Raji (cell line): ENCODE measurements around the gene TTBK2.

Experiments used
- POLR2A ChIP-seq: IDR thresholded peaks from 2 replicates; pipeline ENCODE4 v1.6.1; 2011; ENCODE audit warnings: low read depth, low read length, control low read depth; ENCODE audit not compliant: insufficient read depth

The TTBK2 gene

GRCh38 chr15:42918047-42918446 lies 2.5 kb downstream of the TTBK2 start:
- TF ChIP-seq POLR2A = no peak

- TF ChIP-seq POLR2A = no peak
These were observed 4.8 kb downstream of the TTBK2 start for GRCh38 chr15:42915654-42916315.

GRCh38 chr15:42914728-42915497 lies 5.7 kb downstream of the TTBK2 start:
- no peak for TF ChIP-seq POLR2A

GRCh38 chr15:42911058-42911592 lies 9.5 kb downstream of the TTBK2 start:
- TF ChIP-seq POLR2A = no peak

GRCh38 chr15:42908538-42908937 lies 12.0 kb downstream of the TTBK2 start:
- no peak for TF ChIP-seq POLR2A

- no peak for TF ChIP-seq POLR2A
These were observed 16.9 kb downstream of the TTBK2 start for GRCh38 chr15:42903388-42904324.

- TF ChIP-seq POLR2A = no peak
These were observed 29.0 kb downstream of the TTBK2 start for GRCh38 chr15:42891569-42891968.

- TF ChIP-seq POLR2A = no peak
These were observed 30.2 kb downstream of the TTBK2 start for GRCh38 chr15:42890161-42890913.

GRCh38 chr15:42880121-42880520 lies 40.5 kb downstream of the TTBK2 start:
- TF ChIP-seq POLR2A = no peak

- no peak for TF ChIP-seq POLR2A
These were observed 41.1 kb downstream of the TTBK2 start for GRCh38 chr15:42879443-42879842.

- TF ChIP-seq POLR2A = no peak
These were observed 44.4 kb downstream of the TTBK2 start for GRCh38 chr15:42876224-42876623.

- TF ChIP-seq POLR2A = no peak
These were observed 51.9 kb downstream of the TTBK2 start for GRCh38 chr15:42868683-42869082.

- TF ChIP-seq POLR2A = no peak
These were observed 56.9 kb downstream of the TTBK2 start for GRCh38 chr15:42863572-42864239.

- TF ChIP-seq POLR2A = no peak
These were observed 61.4 kb downstream of the TTBK2 start for GRCh38 chr15:42858999-42859789.

GRCh38 chr15:42858540-42858939 lies 62.0 kb downstream of the TTBK2 start:
- no peak for TF ChIP-seq POLR2A
